Stimulated activated naive CD4-positive, alpha-beta T cell treated with Interleukin-2 at 50 U/mL for 16 hours (primary cell): ENCODE measurements around the gene SAMD5.

Experiments
- DNase-seq: peaks from one replicate; lab custom pipeline; 2025; lab: John Stamatoyannopoulos, UW

SAMD5 gene

GRCh38 chr6:147566244-147566898, 57.9 kb downstream of the SAMD5 start:
- DNase-seq = no peak

GRCh38 chr6:147567141-147567805, 58.8 kb downstream of the SAMD5 start:
- DNase-seq = no peak

- no peak for DNase-seq
These were observed 61.3 kb downstream of the SAMD5 start for GRCh38 chr6:147569788-147570187.

- no peak for DNase-seq
These were observed 62.2 kb downstream of the SAMD5 start for GRCh38 chr6:147570681-147571080.

GRCh38 chr6:147577488-147577887, 69.0 kb downstream of the SAMD5 start:
- no peak for DNase-seq

GRCh38 chr6:147578159-147578558, 69.7 kb downstream of the SAMD5 start:
- DNase-seq = no peak

- DNase-seq = no peak
These were observed 70.4 kb downstream of the SAMD5 start for GRCh38 chr6:147578883-147579282.

GRCh38 chr6:147579667-147580066, 71.2 kb downstream of the SAMD5 start:
- no peak for DNase-seq

- no peak for DNase-seq
These were observed 74.5 kb downstream of the SAMD5 start for GRCh38 chr6:147582991-147583390.

- no peak for DNase-seq
These were observed 76.8 kb downstream of the SAMD5 start for GRCh38 chr6:147585256-147585655.

- DNase-seq = no peak
These were observed 77.6 kb downstream of the SAMD5 start for GRCh38 chr6:147586044-147586443.

GRCh38 chr6:147587907-147588306, 79.4 kb downstream of the SAMD5 start:
- DNase-seq = no peak

- DNase-seq = no peak
These were observed 80.0 kb downstream of the SAMD5 start for GRCh38 chr6:147588469-147588868.

GRCh38 chr6:147589739-147590250, 81.3 kb downstream of the SAMD5 start:
- DNase-seq = no peak

GRCh38 chr6:147595961-147596360, 87.5 kb downstream of the SAMD5 start:
- DNase-seq = no peak

GRCh38 chr6:147603392-147604081, 95.0 kb downstream of the SAMD5 start:
- DNase-seq = no peak

- DNase-seq = no peak
These were observed 95.9 kb downstream of the SAMD5 start for GRCh38 chr6:147604373-147604772.

GRCh38 chr6:147611992-147612391, 103.5 kb downstream of the SAMD5 start:
- DNase-seq = no peak

GRCh38 chr6:147614501-147614900, 106.0 kb downstream of the SAMD5 start:
- no peak for DNase-seq

- DNase-seq = no peak
These were observed 107.4 kb downstream of the SAMD5 start for GRCh38 chr6:147615659-147616456.

- DNase-seq = no peak
These were observed 108.9 kb downstream of the SAMD5 start for GRCh38 chr6:147617366-147617765.

- no peak for DNase-seq
These were observed 110.0 kb downstream of the SAMD5 start for GRCh38 chr6:147618457-147618856.
